ENCODE results near the gene CDHR5. TPM values are rescaled to one million over a fixed set of nuclear protein-coding genes. Genes with fewer than 3 reads are reported as not detected.

The CDHR5 gene
- total RNA-seq, 2 donors from 2014 or later, result 140 to 310 TPM

DNA sequence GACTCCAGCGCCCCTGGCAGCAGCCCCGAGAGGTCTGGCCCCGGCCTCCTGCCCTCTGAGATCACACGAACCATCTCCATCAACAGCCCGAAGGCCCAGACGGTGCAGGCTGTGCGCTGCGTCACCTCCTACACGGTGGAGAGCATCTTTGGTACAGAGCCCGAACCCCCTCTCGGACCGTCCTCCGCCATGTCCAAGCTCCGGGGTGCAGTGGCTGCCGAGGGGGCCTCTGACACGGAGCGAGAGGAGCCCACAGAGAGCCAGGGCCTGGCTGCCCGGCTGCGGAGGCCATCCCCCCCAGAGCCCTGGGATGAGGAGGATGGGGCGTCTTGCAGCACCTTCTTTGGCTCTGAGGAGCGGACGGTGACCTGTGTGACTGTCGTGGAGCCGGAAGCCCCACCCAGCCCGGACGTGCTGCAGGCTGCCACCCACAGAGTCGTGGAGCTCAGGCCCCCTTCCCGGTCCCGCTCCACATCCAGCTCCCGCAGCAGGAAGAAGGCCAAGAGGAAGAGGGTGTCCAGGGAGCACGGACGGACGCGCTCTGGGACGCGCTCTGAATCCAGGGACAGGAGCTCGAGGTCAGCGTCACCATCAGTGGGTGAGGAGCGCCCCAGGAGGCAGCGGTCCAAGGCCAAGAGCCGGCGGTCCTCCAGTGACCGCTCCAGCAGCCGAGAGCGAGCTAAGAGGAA, 16.6 kb downstream of the CDHR5 start:
- Histone ChIP-seq H3K27ac (no peak overlapping the region), H3K4me3 (no peak overlapping the region), H3K4me1 (peaks cover 15% of the 10 kb centered on the region), H3K9me3 (no peaks in the 10 kb centered on the region), H3K36me3 (peaks cover 40% of the 10 kb centered on the region), H3K27me3 (no peaks in the 10 kb centered on the region), H3K9ac (ENCODE audit: low read depth in 2 of 2, low read length in 2 of 2) (no peak overlapping the region)
- intact Hi-C loops (cut with DNase I), result no loop called here
- DNase-seq, result no peak
- TF ChIP-seq, protein P1, sequence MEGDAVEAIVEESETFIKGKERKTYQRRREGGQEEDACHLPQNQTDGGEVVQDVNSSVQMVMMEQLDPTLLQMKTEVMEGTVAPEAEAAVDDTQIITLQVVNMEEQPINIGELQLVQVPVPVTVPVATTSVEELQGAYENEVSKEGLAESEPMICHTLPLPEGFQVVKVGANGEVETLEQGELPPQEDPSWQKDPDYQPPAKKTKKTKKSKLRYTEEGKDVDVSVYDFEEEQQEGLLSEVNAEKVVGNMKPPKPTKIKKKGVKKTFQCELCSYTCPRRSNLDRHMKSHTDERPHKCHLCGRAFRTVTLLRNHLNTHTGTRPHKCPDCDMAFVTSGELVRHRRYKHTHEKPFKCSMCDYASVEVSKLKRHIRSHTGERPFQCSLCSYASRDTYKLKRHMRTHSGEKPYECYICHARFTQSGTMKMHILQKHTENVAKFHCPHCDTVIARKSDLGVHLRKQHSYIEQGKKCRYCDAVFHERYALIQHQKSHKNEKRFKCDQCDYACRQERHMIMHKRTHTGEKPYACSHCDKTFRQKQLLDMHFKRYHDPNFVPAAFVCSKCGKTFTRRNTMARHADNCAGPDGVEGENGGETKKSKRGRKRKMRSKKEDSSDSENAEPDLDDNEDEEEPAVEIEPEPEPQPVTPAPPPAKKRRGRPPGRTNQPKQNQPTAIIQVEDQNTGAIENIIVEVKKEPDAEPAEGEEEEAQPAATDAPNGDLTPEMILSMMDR (IDR thresholded peaks at IDR 0.05), result no peak

DNA sequence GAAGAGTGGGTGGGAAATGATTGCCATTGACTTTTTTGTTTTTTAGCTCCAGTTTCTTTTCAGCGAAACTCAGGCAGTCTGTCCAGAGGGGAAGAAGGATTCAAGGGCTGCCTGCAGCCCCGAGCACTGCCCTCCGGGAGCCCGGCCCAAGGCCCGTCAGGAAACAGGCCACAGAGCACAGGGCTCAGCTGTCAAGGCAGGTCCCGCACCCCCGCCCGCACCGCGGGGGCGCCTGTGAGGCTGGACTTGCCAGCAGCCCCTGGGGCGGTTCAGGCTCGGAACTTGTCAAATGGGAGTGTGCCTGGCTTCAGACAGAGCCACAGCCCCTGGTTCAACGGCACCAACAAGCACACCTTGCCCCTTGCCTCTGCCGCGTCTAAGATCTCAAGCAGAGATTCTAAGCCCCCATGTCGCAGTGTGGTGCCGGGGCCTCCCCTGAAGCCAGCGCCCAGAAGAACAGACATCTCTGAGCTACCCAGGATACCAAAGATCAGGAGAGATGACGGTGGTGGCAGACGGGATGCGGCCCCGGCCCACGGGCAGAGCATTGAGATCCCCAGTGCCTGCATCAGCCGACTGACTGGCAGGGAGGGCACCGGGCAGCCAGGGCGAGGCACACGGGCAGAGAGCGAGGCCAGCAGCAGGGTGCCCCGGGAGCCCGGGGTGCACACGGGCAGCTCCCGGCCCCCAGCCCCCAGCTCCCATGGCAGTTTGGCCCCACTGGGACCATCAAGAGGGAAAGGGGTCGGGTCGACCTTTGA, 17.6 kb downstream of the CDHR5 start:
- no peak for DNase-seq
- peaks cover 36% of the 10 kb centered on the region for H3K36me3 ChIP-seq
- no peak overlapping the region for H3K27ac ChIP-seq

DNA sequence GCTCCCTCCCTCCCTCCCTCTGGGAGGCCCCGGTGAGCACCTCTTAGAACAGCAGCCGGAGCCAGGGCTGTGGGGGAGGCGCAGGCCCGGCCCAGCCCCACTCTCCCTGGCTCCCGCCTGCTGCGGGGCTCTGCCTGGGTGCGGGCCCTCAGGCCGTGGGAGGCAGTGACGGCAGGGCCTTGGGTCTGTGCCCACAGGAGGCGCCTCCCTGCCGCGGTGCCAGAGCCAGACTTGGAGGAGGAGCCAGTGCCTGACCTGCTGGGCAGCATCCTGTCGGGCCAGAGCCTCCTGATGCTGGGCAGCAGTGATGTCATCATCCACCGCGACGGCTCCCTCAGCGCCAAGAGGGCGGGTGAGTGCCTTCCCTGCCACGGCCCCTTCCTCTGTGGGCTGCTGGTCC, 18.5 kb downstream of the CDHR5 start:
- Histone ChIP-seq H3K9ac (ENCODE audit: low read depth in 2 of 2, low read length in 2 of 2) (no peak overlapping the region), H3K4me3 (no peak overlapping the region), H3K27me3 (no peaks in the 10 kb centered on the region), H3K27ac (no peak overlapping the region), H3K9me3 (no peaks in the 10 kb centered on the region), H3K4me1 (no peaks in the 10 kb centered on the region), H3K36me3 (peaks cover 38% of the 10 kb centered on the region)
- TF ChIP-seq, protein P1 (IDR thresholded peaks at IDR 0.05), result no peak
- intact Hi-C loops (cut with DNase I), result no loop called here
- no peak for DNase-seq

More for the DNA sequence above, 17.6 kb downstream of the CDHR5 start:
- no peak overlapping the region for H3K4me3 ChIP-seq
- intact Hi-C loops (cut with DNase I), result no loop called here
- TF ChIP-seq, protein P1 (IDR thresholded peaks at IDR 0.05), result no peak
- H3K9ac ChIP-seq (ENCODE audit: low read depth in 2 of 2, low read length in 2 of 2), result no peak overlapping the region
- no peaks in the 10 kb centered on the region for H3K27me3 ChIP-seq
- no peaks in the 10 kb centered on the region for H3K9me3 ChIP-seq
- H3K4me1 ChIP-seq, result peaks cover 8% of the 10 kb centered on the region

DNA sequence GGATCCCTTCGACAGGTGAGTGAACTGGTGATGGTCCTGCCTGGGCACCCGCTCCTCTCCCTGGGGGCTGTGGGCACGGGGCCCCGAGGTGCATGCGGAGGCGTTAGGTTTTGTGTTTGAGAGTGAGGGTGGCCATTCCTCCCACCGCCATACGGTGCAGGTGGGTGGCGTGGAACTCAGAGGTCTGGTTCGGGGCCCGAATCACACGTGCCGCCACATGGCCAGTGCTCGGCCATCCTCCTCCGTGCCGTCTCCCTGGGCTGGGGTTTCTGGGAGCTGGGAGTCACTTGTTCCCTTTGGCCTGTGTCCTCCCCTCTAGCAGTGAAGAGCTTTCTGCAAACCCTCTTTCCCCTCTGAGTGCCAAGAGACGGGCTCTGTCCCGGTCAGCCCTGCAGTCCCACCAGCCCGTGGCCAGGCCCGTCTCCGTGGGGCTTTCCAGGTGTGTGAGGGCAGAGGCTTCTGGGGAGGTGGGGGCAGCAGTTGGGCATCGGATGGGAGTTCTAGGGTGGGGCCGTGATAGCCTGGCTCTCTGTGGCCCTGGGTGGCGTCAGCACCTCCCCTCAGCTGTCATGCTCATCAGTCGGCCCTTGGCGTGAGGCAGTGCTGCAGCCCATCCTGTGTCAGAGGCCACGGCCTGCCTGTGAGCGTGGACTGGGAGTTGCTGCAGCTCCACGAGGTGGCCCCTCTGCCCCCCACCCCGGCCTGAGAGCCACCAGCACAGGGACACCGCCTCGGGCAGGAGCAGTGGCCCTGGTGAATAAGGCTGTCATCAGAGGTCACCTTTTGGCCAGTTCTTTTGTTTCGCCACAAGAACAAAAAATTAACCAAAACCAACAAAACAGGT, 19.2 kb downstream of the CDHR5 start:
- Histone ChIP-seq H3K4me1 (no peaks in the 10 kb centered on the region), H3K27ac (no peak overlapping the region), H3K9ac (ENCODE audit: low read depth in 2 of 2, low read length in 2 of 2) (no peak overlapping the region), H3K36me3 (peaks cover 38% of the 10 kb centered on the region), H3K9me3 (no peaks in the 10 kb centered on the region), H3K4me3 (no peak overlapping the region), H3K27me3 (no peaks in the 10 kb centered on the region)
- intact Hi-C loops (cut with DNase I), result no loop called here
- TF ChIP-seq, protein P1 (IDR thresholded peaks at IDR 0.05), result no peak
- no peak for DNase-seq

DNA sequence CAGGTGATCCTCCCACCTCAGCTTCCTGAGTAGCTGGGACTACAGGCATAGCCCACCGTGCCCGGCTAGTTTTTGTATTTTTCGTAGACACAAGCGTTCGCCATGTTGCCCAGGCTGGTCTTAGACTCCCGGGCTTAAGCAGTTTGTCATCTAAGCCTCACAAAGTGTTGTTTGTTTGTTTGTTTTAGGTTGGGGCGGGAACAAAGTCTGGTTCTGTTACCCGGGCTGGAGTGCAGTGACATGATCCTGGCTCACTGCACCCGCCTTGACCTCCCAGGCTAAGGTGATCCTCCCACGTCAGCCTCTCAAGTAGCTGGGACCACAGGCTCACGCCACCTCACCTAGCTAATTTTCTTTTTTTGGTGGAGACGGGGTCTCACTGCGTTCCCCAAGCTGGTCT, 21.6 kb downstream of the CDHR5 start:
- Histone ChIP-seq H3K27ac (no peak overlapping the region), H3K36me3 (peaks cover 37% of the 10 kb centered on the region), H3K4me3 (no peak overlapping the region), H3K4me1 (no peaks in the 10 kb centered on the region), H3K27me3 (no peaks in the 10 kb centered on the region), H3K9me3 (no peaks in the 10 kb centered on the region), H3K9ac (ENCODE audit: low read depth in 2 of 2, low read length in 2 of 2) (no peak overlapping the region)
- DNase-seq, result no peak
- TF ChIP-seq, protein P1 (IDR thresholded peaks at IDR 0.05), result no peak
- intact Hi-C loops (cut with DNase I), result no loop called here
